Spleen (tissue), 7 donors: ENCODE measurements around the gene APCDD1L.

Experiments
- POLR2AphosphoS5 ChIP-seq, 3 donors: sonication (generic); formaldehyde crosslinking; IDR thresholded peaks; one replicate each; pipeline ENCODE4 v1.5.1; 2017; ENCODE audit warnings: antibody characterized with exemption in 3 of 3
- TF ChIP-seq, protein P1 (sequence below), 11 experiments: fragments of 200-600 bp in 7 of 11; fragments of 450-650 bp in 4 of 11; sonication (generic) in 4 of 11; IDR thresholded peaks in 8 of 11; conservative IDR thresholded peaks in 3 of 11; 1 replicate in 7 of 11; 2 replicates in 4 of 11; pipeline versions ENCODE4 v1.4.0 to v1.8.0; 2016 to 2021; ENCODE audit warnings: antibody characterized with exemption in 11 of 11, inconsistent platforms in 4 of 11, mild to moderate bottlenecking in 1 of 11
- donor health status: DM: no; HTN: no; CAD: no; lungs with moderate emphysema.
- donor health status: DM: no; HTN: no; CAD: no.
- donor health status: DM: no; HTN: no; CAD: no.

DNA sequence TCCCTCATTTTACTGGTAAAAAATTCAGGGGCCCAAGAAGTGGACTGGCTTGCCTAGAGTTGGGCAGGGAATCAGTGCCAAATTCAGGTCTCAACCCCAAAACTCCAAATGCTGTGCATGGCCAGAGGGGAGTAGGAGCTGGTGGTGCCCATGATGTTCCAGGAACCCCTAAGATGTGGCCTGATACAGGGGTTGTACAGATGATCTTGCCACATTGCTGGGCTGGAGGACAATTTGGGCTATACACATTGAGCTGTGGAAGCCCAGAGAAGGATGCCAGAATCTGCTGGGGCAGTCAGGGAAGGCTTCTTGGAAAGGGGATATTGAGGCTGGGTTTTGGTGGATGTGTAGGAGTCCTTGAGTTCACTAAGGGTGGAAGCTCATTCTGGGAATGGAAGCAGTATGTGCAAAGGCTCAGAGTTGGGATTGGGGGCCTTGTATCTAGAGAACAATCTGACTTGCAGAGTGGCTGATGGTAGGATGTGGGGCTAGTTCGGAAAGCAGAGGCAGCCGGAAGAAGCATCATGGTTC is 38.0 kb upstream of the APCDD1L start:
- TF ChIP-seq, protein P1, sequence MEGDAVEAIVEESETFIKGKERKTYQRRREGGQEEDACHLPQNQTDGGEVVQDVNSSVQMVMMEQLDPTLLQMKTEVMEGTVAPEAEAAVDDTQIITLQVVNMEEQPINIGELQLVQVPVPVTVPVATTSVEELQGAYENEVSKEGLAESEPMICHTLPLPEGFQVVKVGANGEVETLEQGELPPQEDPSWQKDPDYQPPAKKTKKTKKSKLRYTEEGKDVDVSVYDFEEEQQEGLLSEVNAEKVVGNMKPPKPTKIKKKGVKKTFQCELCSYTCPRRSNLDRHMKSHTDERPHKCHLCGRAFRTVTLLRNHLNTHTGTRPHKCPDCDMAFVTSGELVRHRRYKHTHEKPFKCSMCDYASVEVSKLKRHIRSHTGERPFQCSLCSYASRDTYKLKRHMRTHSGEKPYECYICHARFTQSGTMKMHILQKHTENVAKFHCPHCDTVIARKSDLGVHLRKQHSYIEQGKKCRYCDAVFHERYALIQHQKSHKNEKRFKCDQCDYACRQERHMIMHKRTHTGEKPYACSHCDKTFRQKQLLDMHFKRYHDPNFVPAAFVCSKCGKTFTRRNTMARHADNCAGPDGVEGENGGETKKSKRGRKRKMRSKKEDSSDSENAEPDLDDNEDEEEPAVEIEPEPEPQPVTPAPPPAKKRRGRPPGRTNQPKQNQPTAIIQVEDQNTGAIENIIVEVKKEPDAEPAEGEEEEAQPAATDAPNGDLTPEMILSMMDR (IDR thresholded peaks at IDR 0.05 in 8 of 11, conservative IDR thresholded peaks at IDR 0.05 in 3 of 11) = no peak
- no peak for TF ChIP-seq POLR2AphosphoS5 (IDR thresholded peaks at IDR 0.05)
